ENCODE measurements around the gene KLHL3. TPM values are rescaled to one million over a fixed set of nuclear protein-coding genes. Genes with fewer than 3 reads are reported as not detected.

KLHL3 gene
- total and polyA plus RNA-seq, 2 donors (not counting 3 experiments of a cell fraction or from before 2014, with no cell fraction given) = 8.8 to 13.6 TPM

DNA sequence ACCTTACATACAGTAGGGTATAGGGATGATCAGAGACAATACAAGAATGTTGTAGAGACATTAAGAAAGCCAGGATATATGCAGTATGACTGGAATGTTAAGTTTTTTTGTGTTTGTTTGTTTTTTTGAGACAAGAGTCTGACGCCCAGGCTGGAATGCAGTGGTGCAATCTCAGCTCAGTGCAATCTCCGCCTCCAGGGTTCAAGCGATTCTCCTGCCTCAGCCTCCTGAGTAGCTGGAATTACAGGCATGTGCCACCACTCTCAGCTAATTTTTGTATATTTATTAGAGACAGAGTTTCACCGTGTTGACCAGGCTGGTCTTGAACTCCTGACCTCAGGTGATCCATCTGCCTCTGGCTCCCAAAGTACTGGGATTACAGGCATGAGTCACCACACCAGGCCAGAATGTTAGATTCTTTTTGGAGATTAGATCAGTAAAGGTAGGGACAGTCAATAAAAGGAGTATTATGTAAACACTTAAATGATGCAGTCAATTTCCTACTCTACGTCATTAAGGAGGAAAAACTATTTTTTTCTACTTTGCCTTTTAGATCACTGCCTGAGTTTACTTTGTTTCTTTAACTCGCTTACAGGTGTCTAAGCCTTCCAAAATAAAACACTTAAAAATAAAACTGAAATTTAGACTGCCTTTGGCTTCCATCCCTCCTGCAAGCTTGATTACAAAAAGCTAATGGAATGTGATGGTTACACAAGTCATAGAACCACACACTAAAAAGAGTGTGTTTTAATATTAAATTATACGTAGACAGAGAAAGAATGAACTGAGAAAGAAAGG is 25.0 kb upstream of the KLHL3 start:
- H3K27ac ChIP-seq (ENCODE audit: insufficient read depth, low read depth, low read length) = no peak overlapping the region
- intact Hi-C loops (cut with micrococcal nuclease) (no loop called here), dilution Hi-C loops (cut with MboI; ENCODE audit: extremely low pct_ligation_motif_present, low sequenced_read_pairs) (loop anchor here (25.0 kb wide), 1 partner anchor 99 kb away; no protein-coding TSS in a partner anchor)
- no peaks in the 10 kb centered on the region for H3K9me3 ChIP-seq (replicated peaks; ENCODE audit: control insufficient read depth, insufficient read depth, low read length)
- no peaks in the 10 kb centered on the region for H3K36me3 ChIP-seq (ENCODE audit: control insufficient read depth in 2 of 2, extremely low read depth in 1 of 2, insufficient read depth in 2 of 2, low read length in 2 of 2)
- H3K4me3 ChIP-seq (replicated peaks in 1 of 3; ENCODE audit: insufficient read depth in 1 of 3, low read depth in 1 of 3, low read length in 3 of 3) = no peak overlapping the region
- H3K27me3 ChIP-seq (ENCODE audit: control insufficient read depth in 2 of 2, insufficient read depth in 2 of 2, low read length in 2 of 2) = peaks cover 2% of the 10 kb centered on the region in 2 experiments
- H3K4me1 ChIP-seq (ENCODE audit: control insufficient read depth, extremely low read depth, insufficient read depth, low read length) = no peaks in the 10 kb centered on the region
- TF ChIP-seq POLR2AphosphoS5 (IDR thresholded peaks at IDR 0.05; ENCODE audit: insufficient read depth, low read depth, low read length) = no peak
- TF ChIP-seq GATA2 (IDR thresholded peaks at IDR 0.05; ENCODE audit: insufficient read depth, insufficient read length, low read depth, low read length) = no peak
- TF ChIP-seq POLR2A (IDR thresholded peaks at IDR 0.05; ENCODE audit: low read depth, low read length) = no peak
- no peak for TF ChIP-seq EZH2 (IDR thresholded peaks at IDR 0.05; ENCODE audit: borderline replicate concordance, low read depth, low read length, severe bottlenecking)
- no peak for TF ChIP-seq FOS (IDR thresholded peaks at IDR 0.05; ENCODE audit: borderline replicate concordance, insufficient read depth, low read length)
- TF ChIP-seq, protein P1, sequence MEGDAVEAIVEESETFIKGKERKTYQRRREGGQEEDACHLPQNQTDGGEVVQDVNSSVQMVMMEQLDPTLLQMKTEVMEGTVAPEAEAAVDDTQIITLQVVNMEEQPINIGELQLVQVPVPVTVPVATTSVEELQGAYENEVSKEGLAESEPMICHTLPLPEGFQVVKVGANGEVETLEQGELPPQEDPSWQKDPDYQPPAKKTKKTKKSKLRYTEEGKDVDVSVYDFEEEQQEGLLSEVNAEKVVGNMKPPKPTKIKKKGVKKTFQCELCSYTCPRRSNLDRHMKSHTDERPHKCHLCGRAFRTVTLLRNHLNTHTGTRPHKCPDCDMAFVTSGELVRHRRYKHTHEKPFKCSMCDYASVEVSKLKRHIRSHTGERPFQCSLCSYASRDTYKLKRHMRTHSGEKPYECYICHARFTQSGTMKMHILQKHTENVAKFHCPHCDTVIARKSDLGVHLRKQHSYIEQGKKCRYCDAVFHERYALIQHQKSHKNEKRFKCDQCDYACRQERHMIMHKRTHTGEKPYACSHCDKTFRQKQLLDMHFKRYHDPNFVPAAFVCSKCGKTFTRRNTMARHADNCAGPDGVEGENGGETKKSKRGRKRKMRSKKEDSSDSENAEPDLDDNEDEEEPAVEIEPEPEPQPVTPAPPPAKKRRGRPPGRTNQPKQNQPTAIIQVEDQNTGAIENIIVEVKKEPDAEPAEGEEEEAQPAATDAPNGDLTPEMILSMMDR (IDR thresholded peaks at IDR 0.05; ENCODE audit: extremely low read depth in 1 of 2, insufficient read depth in 1 of 2, low read depth in 1 of 2, low read length in 2 of 2) = no peak
- no peak for TF ChIP-seq JUN (IDR thresholded peaks at IDR 0.05; ENCODE audit: borderline replicate concordance, insufficient read depth, insufficient read length, low read depth)
- no peak for TF ChIP-seq MYC (IDR thresholded peaks at IDR 0.05; ENCODE audit: low read depth, low read length)
- TF ChIP-seq MAX (IDR thresholded peaks at IDR 0.05; ENCODE audit: insufficient read depth, insufficient read length) = no peak
- no peaks in the 10 kb centered on the region for H3K79me2 ChIP-seq (ENCODE audit: control insufficient read depth, insufficient read depth, low read length)
- no peak overlapping the region for H3K4me2 ChIP-seq (ENCODE audit: insufficient read depth, low read length)
- FAIRE-seq (no peak), DNase-seq (ENCODE audit: low read depth, low spot score) (no peak)
- no peaks in the 10 kb centered on the region for H3K9me1 ChIP-seq (replicated peaks; ENCODE audit: control insufficient read depth, extremely low read depth, insufficient read depth, low read length)
- ChIA-PET POLR2A (no interaction called here), CTCF (interaction anchor here (0.8 to 6.1 kb wide), 5 partner anchors 10 to 131 kb away, joined by 3 to 50 read pairs (median 5); no protein-coding TSS in a partner anchor)
- no TSS peak for BruUV-seq (replicated peaks)
- no peaks in the 10 kb centered on the region for H4K20me1 ChIP-seq (replicated peaks; ENCODE audit: control insufficient read depth, extremely low read depth, insufficient read depth, low read length)
- H2AFZ ChIP-seq (ENCODE audit: low read depth, low read length) = no peak overlapping the region
- no peak overlapping the region for H3K9ac ChIP-seq (replicated peaks; ENCODE audit: extremely low read depth, insufficient read depth, low read length)

Data from endothelial cell of umbilical vein (primary cell).